Skeletal muscle satellite cell (primary cell): ENCODE data around the gene DNLZ.
A peak's percentile ranks its signal among the peaks of the same experiment; 100 is the strongest.

Experiments
- H3K27me3 ChIP-seq: 2 replicates; pipeline ENCODE4 v1.7.0; 2013; ENCODE audit warnings: low read length; ENCODE audit not compliant: control insufficient read depth, insufficient read depth
- H3K36me3 ChIP-seq: 2 replicates; pipeline ENCODE4 v1.7.0; 2013; ENCODE audit warnings: mild to moderate bottlenecking, control low read depth, low read length; ENCODE audit not compliant: insufficient read depth
- H3K4me1 ChIP-seq: 2 replicates; pipeline ENCODE4 v1.7.0; 2013; ENCODE audit warnings: low read length; ENCODE audit not compliant: control insufficient read depth, insufficient read depth
- H3K4me2 ChIP-seq: 2 replicates; pipeline ENCODE4 v1.7.0; 2013; ENCODE audit warnings: mild to moderate bottlenecking, low read length
- H3K4me3 ChIP-seq: 2 replicates; pipeline ENCODE4 v1.7.0; 2013; ENCODE audit warnings: low read length
- H3K9ac ChIP-seq: 2 replicates; pipeline ENCODE4 v1.7.0; 2013; ENCODE audit warnings: mild to moderate bottlenecking, low read depth, low read length, moderate library complexity
- H3K9me3 ChIP-seq: replicated peaks from 2 replicates; pipeline ENCODE4 v1.7.0; 2013; ENCODE audit warnings: mild to moderate bottlenecking, control low read depth, low read length

Gene DNLZ

GRCh38 chr9:136403915-136404800 lies 40.6 kb upstream of the DNLZ start:
- peaks cover 10% of the 10 kb centered on the region for H3K4me1 ChIP-seq
- H3K27me3 ChIP-seq: no peaks in the 10 kb centered on the region
- no peaks in the 10 kb centered on the region for H3K9me3 ChIP-seq
- H3K9ac ChIP-seq: no peak overlapping the region
- no peak overlapping the region for H3K4me3 ChIP-seq
- H3K36me3 ChIP-seq: peaks cover 42% of the 10 kb centered on the region
- H3K4me2 ChIP-seq: no peak overlapping the region

- no peak overlapping the region for H3K4me2 ChIP-seq
- H3K27me3 ChIP-seq: no peaks in the 10 kb centered on the region
- H3K4me1 ChIP-seq: peaks cover 12% of the 10 kb centered on the region
- no peak overlapping the region for H3K4me3 ChIP-seq
- H3K9me3 ChIP-seq: no peaks in the 10 kb centered on the region
- no peak overlapping the region for H3K9ac ChIP-seq
- H3K36me3 ChIP-seq: peaks cover 45% of the 10 kb centered on the region
Measured at GRCh38 chr9:136403538-136403914, 40.0 kb upstream of the DNLZ start.

DNA sequence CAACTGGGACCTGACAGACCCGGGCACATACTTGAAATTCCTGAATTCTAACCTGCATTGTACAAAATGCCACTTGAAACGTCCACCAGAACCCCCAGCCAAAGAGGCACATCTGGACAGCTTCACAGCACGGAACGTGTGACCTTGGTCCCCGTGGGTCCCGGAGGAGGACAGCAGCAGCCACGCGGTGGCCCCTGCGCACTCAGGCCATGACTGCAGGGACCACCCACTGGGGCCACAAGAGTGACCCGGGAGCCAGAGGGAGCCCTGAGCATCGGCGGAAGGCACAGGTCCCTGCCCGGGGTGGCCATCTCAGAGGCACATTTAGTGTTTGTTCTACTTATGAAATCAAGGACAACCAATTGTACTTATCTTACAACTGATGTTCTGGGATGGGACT lies 38.5 kb upstream of the DNLZ start:
- peaks cover 16% of the 10 kb centered on the region for H3K4me1 ChIP-seq

GRCh38 chr9:136401173-136401922 lies 37.8 kb upstream of the DNLZ start:
- Histone ChIP-seq H3K36me3 (peaks cover 41% of the 10 kb centered on the region), H3K9me3 (no peaks in the 10 kb centered on the region), H3K4me1 (peaks cover 16% of the 10 kb centered on the region), H3K27me3 (no peaks in the 10 kb centered on the region), H3K9ac (no peak overlapping the region), H3K4me3 (no peak overlapping the region), H3K4me2 (no peak overlapping the region)

More for the DNA sequence above, 38.5 kb upstream of the DNLZ start:
- Histone ChIP-seq H3K9ac (no peak overlapping the region), H3K9me3 (no peaks in the 10 kb centered on the region), H3K4me2 (no peak overlapping the region), H3K27me3 (no peaks in the 10 kb centered on the region), H3K36me3 (peaks cover 38% of the 10 kb centered on the region), H3K4me3 (no peak overlapping the region)

DNA sequence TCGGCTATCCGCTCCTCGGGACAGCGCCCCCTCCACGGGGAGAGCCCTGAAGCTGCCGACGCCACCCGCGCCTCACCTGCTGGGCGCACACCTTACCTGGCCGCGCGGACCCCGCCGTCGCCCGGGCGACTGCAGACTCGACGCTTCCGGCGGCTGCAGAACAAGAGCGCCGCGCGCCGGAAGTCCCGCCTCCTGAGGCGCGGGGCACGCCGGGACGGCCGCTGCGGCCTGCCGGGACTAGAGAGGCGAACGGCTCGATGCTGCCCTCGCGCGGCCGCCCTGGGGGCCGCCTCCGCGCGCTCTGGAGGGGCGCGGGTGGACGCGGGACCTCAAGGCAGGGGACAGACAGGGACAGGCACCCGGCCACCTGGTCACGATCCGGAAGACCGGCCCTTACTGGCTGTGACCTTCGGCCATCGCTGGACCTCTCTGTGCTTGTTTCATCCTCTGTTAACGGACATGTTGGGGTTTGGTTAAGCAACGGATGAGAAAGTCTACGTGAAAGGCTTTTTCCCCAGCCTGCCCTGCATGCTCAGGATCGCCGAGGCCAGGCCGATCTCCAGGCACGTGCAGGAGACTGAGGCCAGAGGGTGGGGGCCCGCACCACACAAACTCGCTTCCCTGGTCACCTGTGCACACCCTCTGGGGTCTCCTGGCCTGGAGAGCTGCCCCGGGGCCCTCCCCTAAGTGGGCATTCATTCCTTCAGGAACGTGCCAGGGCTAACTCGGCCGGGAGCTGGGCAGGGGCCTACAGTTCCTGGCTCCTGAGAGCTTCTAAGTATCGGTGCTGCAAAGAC lies 36.7 kb upstream of the DNLZ start, which contains the start of gene SNAPC4:
TSS of gene SNAPC4 (minus strand) at position 133 of the 797 bp plus-strand sequence. CDS start 1,742 bp downstream, outside the sequence.
- peaks cover 44% of the 10 kb centered on the region for H3K36me3 ChIP-seq

DNA sequence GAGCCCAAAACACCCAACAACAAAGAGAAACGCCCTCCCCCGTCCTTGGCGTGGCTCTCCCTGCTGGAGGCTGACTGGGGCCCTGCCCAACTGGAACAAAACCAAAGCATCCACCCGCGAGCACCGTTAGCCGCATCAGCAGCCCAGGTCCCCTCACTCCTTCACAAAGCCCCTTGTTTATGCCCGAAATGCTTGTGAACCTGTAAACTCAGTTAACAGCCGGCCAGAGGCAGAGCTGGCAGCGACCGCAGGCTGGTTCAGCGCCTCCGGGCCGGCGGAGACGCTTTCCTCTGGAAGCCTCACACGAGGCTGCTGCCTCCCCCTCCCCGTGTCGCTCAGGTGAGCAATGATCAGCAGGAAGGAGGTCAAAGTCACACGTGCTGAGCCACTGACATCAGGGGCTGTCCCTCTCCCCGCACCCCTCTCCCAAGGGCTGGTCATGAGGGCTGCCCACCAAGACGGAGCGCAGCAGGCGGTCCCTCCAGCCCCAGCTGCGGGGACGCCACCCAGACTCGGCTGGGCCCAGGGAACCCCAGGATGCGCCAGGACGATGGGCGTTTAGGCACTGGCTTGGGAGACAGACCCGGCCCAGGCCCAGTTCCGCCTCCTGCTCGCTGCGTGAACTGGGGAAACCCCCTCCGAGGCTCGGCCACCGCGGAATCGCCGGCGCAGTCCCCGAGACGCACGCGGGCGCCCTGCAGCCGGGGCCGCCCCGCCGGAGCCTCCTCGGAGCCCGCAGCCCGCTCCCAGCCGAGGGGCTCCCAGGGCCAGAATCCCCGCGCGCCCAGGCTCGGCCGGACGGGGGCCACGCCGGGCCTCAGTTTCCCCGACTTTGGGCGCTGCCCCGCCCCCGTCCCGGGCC lies 35.9 kb upstream of the DNLZ start:
- H3K4me3 ChIP-seq: peak overlapping the region; percentile 98

More for the DNA sequence above, 36.7 kb upstream of the DNLZ start, which contains the start of gene SNAPC4:
- no peaks in the 10 kb centered on the region for H3K9me3 ChIP-seq
- peak within 1 kb of the TSS; percentile 92 for H3K9ac ChIP-seq
- H3K27me3 ChIP-seq: no peaks in the 10 kb centered on the region
- H3K4me3 ChIP-seq: peak within 1 kb of the TSS; percentile 98
- H3K4me2 ChIP-seq: peak within 1 kb of the TSS; percentile 99
- peaks cover 16% of the 10 kb centered on the region for H3K4me1 ChIP-seq

GRCh38 chr9:136398286-136398685 lies 34.7 kb upstream of the DNLZ start:
- Histone ChIP-seq H3K4me2 (peak overlapping the region; percentile 99), H3K4me3 (peak overlapping the region; percentile 98), H3K9me3 (no peaks in the 10 kb centered on the region), H3K4me1 (peaks cover 16% of the 10 kb centered on the region), H3K36me3 (peaks cover 50% of the 10 kb centered on the region), H3K27me3 (no peaks in the 10 kb centered on the region), H3K9ac (peak overlapping the region; percentile 92)

More for the DNA sequence above, 35.9 kb upstream of the DNLZ start:
- Histone ChIP-seq H3K9me3 (no peaks in the 10 kb centered on the region), H3K4me2 (peak overlapping the region; percentile 99), H3K4me1 (peaks cover 16% of the 10 kb centered on the region), H3K36me3 (peaks cover 45% of the 10 kb centered on the region), H3K27me3 (no peaks in the 10 kb centered on the region), H3K9ac (peak overlapping the region; percentile 92)

GRCh38 chr9:136397643-136398042 lies 34.1 kb upstream of the DNLZ start:
- no peak overlapping the region for H3K4me3 ChIP-seq
- no peaks in the 10 kb centered on the region for H3K27me3 ChIP-seq
- H3K4me2 ChIP-seq: no peak overlapping the region
- H3K9ac ChIP-seq: no peak overlapping the region
- no peaks in the 10 kb centered on the region for H3K9me3 ChIP-seq
- peaks cover 16% of the 10 kb centered on the region for H3K4me1 ChIP-seq
- H3K36me3 ChIP-seq: peaks cover 53% of the 10 kb centered on the region

GRCh38 chr9:136396219-136396515 lies 32.6 kb upstream of the DNLZ start:
- Histone ChIP-seq H3K4me3 (no peak overlapping the region), H3K36me3 (peaks cover 59% of the 10 kb centered on the region), H3K4me2 (no peak overlapping the region), H3K9ac (no peak overlapping the region), H3K9me3 (no peaks in the 10 kb centered on the region), H3K27me3 (no peaks in the 10 kb centered on the region), H3K4me1 (peaks cover 16% of the 10 kb centered on the region)

DNA sequence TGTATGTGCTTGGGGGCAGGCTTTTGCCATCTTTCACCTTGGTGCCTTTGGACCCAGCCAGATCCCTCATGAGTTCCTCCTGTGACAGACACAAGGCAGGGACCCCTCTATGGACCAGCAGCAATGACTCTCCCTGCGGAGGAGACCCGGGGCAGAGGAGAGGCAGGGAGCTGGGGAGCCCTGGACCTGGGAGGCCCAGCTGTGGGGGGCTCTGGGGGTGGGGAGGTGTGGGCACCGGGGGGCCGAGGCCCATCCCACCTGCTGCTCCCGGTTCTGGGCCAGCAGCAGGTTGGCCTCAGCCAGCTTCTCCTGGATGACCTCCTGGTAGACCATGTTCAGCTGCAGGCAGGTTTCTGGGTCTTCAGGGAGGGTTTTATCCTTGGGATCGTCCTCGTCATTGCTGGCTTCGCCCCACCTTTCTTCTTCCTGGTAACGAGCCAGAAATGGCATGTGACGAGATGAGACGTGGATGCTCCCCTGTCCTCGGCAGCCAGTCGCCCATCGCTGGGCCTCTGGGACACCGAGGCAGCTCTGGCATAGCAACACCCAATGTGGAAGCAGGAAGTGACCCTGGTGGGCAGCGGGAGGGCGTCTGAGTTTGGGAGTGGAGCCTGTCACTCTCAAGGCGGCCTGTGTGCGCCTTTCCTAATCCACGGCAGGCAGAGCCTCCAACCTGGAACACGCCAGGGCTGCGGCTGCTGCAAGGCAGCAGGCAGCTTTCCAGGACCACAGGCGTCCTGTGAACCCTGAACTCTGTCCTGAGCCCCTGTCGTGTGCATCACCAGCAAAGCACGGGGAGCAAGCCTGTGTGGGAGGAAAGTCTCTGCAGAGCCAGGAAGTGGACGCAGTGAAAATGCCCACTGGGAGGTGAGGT lies 32.0 kb upstream of the DNLZ start:
- Histone ChIP-seq H3K36me3 (peaks cover 61% of the 10 kb centered on the region), H3K9ac (no peak overlapping the region), H3K9me3 (no peaks in the 10 kb centered on the region), H3K4me2 (no peak overlapping the region), H3K4me1 (peaks cover 15% of the 10 kb centered on the region), H3K27me3 (no peaks in the 10 kb centered on the region), H3K4me3 (no peak overlapping the region)
